ENCODE results near the gene ANXA4. TPM values are rescaled to one million over a fixed set of nuclear protein-coding genes. Genes with fewer than 3 reads are reported as not detected.
"Not testable (repeated sequence)": the region's sequence is repeated elsewhere in the genome, so short reads cannot be mapped to it uniquely, and the experiment has no call there.

ANXA4 gene
- total RNA-seq, 1 donor from 2014 or later = 2,875 TPM

DNA sequence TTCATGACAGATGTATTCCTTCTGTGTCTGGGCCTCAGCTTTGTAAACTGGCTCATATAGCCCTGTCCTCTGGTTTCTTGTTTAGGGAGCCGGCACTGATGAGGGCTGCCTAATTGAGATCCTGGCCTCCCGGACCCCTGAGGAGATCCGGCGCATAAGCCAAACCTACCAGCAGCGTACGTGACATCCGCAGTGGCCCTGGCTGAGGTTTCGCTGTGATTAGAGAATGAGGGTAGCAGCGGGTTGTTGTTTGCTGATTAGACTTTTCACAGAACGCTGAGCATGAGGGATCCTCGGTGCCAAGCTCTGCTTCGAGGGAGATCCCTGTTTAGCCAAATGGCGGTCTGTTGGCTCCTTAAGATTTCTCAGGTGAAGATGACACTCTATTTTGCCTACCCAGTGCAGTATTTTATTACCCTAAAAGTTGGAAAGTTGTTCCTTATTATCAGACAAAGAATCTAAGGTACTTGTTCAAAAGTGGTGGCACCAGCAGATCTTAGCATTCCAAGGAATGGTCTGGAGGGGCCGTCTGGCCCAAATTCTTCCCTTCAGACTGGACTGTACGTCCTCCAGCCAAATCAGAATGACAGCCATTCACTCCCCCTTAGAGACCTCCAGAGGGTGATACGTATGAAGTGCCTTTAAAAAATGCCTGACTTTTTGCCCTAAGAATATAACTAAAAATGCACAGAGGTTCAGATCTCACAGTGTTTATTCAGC lies 66.0 kb downstream of the ANXA4 start:
- no peak for DNase-seq (ENCODE audit: low spot score)

DNA sequence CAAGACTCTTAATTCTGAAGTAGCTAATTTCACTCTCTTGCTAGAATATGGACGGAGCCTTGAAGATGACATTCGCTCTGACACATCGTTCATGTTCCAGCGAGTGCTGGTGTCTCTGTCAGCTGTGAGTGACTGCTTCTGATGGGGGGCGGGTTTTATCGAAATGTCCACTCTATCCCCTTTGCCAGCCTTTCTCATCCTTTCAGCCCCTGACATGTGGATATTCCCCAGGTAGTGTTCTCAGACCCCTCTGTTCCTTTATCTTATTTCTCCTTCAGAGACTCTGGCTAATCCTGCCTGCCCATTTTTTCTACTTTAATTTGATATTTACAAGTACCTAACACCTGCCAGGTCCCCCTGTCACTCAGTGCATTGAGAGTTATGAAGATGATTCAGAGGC lies 68.6 kb downstream of the ANXA4 start:
- no peak for DNase-seq (ENCODE audit: low spot score)

DNA sequence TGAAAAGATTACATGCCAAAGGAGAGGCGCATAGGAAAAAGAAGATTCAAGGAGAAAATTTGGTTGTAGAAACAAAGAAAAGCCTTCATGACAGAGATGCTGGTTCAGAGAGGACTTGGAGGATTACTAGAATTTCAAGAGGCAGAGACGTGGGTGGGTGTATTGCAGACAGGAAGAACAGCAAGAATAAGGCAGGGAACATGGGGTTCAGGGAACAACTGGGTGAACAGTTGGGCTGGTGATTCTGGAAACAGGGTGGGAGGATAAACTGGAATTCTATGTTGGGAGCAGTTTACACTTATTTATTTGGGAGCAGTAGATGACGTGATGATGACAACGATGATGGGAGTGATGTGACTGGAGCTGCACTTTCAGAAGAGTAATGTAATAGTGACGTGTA lies 69.1 kb downstream of the ANXA4 start:
- no peak for DNase-seq (ENCODE audit: low spot score)

DNA sequence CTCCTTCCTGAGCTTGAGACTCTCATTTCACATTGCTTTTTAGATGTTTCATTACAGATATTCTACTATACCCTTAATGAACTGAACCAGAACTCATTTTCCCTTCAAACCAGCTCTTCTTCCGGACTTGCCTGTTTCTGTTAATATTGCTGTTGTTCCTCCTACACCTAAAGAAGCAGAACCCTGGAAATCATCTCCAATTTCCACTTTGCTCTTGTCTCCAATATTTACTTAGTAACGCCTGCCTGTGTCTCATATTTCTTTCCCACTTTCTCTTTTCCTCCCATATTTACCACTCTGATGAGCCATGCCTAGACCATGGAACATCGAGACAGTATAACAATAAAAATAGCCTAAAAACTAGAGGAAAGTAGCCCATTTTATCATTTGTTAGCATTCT lies 69.7 kb downstream of the ANXA4 start:
- DNase-seq (ENCODE audit: low spot score) = no peak

DNA sequence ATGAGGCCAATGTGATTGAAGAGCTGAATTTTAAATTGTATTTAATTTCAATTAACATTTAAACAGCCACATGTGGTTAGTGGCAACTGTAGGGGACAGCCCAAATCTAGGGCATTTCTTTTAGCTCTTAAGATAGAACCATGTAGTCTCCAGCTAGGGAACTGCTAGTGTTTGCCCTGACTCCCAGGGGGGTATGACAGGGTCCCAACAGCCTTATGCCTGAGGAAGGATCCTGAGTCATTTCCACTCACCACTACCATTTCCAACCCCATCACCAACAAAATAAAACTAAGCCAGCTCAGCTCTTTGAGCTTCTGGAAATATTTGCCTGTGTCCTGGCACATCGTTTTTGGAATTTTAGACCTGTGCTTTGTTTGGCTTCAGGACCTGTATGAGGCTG lies 73.8 kb downstream of the ANXA4 start:
- no peak for DNase-seq (ENCODE audit: low spot score)

DNA sequence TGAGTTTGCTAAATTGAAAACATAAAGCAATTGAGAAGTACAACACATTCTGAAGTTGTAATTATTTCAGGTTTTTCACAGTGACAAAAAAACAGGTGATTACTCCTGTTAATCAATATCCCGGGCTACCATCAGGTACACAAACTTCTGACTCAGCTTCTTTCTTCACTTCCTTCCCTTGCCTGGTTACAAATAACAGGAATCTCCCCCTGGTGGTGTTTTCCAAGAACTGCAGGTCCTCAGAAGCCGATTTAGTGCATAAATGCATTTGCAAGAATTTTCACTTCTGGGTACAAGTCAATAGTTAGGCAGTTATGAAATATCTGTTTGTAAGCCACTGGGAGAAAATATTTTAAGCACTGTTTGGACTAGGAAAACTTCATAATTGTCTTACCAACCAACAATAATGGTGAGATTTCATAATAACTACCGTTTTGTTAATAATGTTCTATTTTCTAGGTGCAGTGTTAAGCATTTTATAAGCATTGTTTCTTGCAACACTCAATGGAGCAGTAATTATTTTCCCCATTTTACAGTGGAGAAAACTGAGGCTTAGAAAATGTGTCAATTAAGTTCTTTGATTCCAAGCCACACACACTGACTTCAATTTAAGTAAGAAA lies 75.1 kb downstream of the ANXA4 start:
- DNase-seq (ENCODE audit: low spot score) = peak; percentile 85

DNA sequence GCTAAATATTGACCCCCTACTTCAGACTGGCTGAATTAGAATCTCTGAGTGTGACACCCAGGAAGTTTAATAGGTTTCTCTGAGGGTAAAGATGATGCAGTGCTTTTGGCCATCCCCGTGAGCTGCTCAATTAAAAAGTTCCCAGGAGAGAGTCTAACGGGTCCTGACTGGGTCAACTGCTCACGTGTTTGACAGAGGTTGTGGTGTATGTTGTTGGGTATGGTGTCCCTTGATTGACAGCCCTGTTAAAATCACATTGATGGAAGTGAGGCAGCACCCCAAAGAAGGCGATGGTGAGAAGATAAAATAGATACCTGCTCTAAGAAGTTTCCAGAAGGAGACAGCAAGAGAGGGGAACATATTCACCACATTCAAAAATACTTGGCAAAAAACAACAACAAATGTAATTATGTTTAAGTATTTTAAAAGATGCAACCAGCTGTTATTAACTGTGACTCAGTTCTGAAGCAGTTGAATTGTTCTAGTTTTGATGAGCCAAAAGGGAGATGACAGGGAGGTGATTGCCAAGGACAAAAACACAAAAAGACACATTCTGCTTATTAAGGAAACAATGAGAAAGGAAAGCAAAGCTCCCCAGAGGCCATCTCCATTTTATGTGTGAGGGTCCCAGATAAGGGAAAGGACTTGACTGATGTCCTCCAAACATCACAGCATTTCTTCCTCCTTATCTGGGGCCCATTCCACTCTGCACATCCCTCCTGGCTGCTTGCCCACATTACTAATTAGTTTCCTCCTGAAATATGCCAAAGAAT lies 76.0 kb downstream of the ANXA4 start:
- no peak for DNase-seq (ENCODE audit: low spot score)

DNA sequence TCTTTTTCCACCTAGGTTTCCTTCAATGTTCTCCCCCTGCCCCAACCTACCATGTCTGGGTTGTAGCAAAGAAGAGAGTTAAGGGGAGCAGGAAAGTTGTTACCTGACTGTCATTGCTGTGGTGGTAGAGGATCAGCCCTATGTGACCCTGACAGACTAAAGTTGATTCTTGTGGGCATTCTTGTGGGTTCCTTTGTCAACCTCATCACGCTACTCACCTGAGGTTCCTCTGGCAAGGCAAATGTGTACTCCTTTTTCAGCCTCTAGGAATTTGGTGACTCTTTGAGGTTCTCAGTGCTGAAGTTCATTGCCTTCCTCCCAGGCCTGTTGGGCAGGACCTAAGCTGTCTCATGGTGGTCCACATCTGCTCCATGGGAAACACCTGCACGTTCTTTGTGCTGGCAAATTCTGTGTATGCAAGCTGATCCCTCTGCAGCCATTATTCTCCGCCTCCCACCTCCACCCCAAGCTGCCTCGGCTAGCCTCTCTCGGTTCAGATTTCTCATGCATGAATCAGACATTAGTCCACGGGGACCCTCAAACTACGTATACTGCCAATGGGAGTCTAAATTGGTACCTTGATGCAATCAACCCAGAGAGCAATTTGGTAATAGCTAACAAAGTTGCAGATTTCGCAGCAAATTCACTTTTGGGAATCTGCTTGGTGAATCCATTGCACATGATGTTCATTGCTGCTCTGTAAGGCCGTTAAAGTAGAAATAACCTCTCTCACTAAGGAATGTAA lies 86.0 kb downstream of the ANXA4 start:
- no peak for DNase-seq (ENCODE audit: low spot score)

DNA sequence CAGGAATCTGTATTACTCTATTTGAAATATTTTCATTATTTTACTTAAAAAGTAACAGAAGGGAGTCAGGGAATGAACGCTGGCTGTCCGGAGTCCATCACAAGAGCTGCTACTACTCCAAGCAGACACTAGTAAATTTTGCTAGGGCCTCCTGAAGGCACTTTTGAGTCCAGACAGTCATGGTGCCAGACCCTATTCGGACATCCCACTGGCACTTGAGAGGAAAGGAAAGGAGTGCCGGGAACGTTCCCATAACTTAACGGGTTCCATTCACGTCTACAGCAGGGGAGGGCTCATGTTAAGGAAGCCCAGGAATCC lies 87.0 kb downstream of the ANXA4 start:
- DNase-seq (ENCODE audit: low spot score) = no peak

DNA sequence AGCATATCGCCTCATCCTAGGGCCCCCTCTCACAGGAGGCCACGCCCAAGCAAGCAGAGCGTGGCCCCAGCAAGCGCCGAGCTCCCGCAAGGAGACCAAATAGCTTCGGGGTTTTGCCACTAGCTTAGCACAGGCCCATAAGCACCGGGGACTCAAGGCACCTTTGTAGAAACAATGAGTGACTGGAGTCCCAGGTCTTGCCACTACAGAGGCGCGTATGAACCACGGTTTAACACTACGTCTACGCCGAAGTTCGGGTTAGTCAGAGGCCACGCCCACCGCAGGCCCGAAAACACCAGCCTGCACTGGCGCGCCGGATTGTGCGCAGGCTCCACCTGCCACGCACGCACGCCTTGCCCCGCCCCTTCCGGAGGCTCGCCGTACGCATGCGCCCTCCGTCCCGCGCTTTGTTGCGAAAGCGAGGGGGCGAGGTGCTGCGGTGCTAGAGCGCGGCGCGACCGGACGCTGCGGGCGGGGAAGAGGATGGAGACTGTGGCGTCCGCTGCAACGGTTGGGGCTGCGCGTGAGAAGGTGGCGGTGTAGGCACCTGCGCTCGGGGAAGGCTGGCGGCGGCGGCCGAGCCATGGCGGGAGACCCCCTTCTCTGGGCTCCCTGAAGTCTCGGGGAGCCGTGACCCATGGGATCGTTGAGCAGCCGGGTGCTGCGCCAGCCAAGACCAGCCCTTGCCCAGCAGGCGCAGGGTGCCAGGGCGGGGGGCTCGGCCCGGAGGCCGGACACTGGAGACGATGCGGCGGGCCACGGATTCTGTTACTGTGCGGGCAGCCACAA lies 87.5 kb downstream of the ANXA4 start, which contains the start of gene GMCL1:
Gene GMCL1 (plus strand): TSS at position 405 of the 789 bp plus-strand sequence. CDS start 233 bp downstream, at position 638.
- DNase-seq (ENCODE audit: low spot score) = peak; percentile 98

DNA sequence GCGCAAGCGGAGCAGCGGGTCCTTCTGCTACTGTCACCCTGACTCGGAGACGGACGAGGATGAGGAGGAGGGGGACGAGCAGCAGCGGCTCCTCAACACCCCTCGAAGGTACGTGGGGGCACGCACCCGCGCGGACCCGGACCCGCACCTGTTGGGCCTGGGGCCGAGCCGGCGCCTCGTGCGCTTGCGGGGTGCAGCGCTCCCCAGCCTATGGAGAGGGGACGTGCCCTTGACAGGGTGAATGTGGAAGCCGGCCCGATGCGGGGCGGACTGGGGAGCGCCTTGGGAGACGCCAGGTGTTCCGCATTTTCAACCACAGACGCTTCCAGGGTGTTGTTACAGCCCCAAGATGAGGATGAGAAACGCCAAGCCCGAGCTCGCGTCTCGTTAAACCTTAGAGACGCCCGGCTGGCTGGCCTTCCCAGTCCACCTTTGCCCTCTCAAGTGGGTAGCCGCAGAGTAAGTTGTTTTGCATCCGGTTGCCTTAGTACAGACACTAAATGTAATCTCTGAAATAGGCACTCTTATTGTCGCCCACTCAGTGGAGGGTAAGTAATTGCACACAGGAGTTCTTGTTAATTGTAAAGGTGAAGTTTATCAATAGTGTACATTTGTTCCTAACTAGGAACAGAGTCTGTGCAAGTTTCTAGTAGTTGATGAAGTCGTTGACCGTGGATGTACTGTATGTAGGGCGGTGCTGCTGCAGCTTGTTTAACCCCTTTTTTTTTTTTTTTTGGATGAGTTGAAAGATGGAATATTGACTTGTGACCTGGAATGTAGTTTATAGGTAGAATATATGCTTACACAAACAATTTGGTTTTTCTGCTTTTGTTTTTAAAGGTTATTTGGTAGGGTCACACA lies 88.3 kb downstream of the ANXA4 start:
- peak; percentile 55 for DNase-seq (ENCODE audit: low spot score)

DNA sequence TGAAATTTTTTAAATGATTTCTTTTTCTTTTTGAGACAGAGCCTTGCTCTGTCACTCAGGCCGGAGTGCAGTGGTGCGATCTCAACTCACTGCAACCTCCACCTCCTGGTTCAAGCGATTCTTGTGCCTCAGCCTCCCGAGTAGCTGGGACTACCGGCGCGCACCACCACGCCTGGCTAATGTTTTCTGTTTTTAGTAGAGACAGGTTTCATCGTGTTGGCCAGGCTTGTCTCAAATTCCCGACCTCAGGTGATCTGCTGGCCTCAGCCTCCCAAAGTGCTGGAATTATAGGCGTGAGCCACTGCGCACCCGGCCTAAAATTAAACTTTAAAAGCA lies 88.9 kb downstream of the ANXA4 start:
- not testable (repeated sequence) for DNase-seq (ENCODE audit: low spot score)

DNA sequence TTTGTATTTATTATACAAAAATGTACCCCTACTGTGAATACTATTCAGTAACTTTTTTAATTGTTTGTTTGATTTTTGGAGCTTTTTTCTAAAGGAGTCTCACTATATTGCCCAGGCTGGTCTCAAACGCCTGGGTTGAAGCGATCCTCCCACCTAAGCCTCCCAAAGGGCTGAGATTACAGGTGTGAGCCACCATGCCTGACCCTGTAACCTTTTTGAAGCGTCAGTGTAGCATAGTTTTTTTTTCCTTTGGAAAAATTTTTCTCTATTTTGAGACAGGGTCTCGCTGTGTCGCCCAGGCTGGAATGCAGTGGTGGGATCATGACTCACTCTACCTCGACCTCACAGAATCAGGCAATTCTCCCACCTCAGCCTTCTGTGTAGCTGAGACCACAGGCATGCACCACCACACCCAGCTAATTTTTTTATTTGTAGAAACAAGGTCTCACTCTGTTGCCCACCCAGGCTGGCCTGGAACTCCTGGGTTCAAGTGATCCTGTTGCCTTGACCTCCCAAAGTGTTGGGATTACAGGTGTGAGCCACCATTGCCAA lies 89.5 kb downstream of the ANXA4 start:
- no peak for DNase-seq (ENCODE audit: low spot score)

DNA sequence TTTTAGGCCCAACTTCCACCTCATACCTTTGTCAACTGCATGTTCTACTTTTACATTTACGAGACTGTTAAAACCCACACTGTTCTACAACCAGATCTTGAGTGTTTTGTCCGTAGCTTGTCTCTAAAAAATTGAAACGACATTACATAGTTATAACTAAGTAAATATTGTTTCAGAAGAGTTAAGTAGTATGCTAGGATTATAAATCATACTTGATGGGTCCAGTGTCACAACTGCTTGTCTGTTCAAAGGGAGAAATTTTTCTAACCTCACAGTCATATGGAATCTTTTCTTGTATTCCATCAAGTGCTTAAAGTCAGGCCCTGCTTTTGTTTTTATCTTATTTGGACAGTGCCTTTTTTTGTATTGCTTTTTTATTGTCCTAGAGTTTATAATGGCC lies 91.8 kb downstream of the ANXA4 start:
- DNase-seq (ENCODE audit: low spot score) = no peak

DNA sequence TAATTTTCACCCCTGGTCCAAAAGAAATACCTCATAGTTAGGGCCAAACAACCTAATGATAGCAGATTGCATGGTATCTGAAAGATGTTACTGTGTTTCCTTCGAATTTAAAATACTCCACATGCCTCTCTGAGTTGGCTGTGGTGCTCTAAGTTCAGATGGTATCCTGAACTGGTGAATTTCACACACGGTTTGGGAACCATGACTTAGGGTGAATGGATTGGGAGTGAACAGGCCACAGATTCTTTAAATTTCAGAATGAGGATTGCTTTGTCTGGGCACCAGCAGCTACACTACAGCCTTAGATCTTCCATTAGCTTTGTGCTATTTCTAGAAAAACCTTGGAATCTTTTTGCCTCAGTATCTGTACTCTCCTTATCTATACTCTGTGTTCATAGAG lies 93.7 kb downstream of the ANXA4 start:
- DNase-seq (ENCODE audit: low spot score) = no peak

DNA sequence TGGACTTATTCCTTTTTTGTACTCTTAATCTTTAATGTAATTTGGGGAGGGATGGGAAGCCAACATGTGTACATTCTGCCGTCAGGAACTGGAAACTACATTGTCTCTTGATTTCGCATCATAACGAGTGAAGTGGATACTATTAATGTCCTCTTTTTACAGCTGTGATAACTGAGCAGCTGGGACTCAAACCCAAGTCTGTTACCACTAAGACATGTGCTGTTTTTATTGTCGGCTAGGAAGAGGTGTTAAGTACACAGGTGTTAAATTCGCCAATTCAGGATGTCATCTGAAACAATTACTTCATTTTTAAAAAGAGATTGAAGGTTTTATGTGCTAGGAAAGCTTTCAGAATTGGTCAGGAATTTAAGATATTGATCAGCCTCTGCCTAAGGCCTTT lies 94.4 kb downstream of the ANXA4 start:
- no peak for DNase-seq (ENCODE audit: low spot score)

DNA sequence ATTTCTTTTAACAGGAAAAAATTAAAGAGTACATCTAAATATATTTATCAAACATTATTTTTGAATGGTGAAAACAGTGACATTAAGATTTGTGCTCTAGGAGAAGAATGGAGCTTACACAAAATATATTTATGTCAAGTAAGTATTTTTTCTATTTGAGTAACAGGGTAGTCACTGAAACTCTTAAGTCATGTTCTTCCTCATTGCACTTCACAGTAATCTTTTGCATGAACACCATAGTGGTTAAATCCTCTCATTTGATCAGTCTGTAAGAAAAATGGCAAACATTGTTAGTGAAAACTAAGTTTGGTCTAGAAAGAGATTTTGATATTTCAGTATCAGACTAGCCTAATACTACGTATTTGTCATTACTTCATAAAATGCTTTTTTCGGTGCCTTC lies 95.6 kb downstream of the ANXA4 start:
- DNase-seq (ENCODE audit: low spot score) = no peak

DNA sequence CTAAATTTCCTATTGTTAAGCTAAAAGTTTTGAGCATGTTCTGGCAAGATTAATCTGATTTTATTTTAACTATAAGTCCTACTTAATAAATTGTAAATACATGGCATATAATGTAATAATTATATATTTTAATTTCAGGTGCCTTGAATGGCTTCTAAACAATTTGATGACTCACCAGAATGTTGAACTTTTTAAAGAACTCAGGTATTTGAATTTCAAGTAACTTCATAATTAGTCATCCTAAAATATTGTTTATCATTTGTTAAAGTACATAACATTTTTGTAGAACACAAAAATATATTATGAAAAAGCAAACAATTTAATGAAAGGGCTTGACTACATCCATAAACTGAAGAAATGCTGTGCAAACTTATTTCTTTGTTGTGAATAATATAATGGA lies 102.1 kb downstream of the ANXA4 start:
- no peak for DNase-seq (ENCODE audit: low spot score)

DNA sequence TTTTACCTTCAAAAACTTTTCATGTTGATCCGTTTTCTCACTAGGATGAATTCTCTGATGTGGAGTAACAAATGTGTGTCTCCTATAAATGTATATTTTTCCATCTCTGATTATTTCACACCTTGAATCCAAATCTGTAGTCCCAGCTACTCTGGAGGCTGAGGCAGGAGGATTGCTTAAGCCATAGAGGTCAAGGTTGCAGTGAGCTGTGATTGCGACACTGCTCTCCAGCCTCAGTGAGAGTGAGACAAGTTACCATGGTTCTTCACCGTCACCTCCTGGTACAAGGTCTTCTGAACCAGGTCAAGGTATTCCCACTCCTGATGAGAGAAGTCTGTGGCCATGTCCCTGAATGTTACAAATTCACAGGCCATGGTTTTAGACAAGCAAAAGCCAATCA lies 102.6 kb downstream of the ANXA4 start:
- no peak for DNase-seq (ENCODE audit: low spot score)
